ENCODE results near the gene TST. TPM values are rescaled to one million over a fixed set of nuclear protein-coding genes. Genes with fewer than 3 reads are reported as not detected.

Gene TST
- total RNA-seq, 4 donors from 2014 or later = 42.2 to 66.5 (median 51.9) TPM

DNA sequence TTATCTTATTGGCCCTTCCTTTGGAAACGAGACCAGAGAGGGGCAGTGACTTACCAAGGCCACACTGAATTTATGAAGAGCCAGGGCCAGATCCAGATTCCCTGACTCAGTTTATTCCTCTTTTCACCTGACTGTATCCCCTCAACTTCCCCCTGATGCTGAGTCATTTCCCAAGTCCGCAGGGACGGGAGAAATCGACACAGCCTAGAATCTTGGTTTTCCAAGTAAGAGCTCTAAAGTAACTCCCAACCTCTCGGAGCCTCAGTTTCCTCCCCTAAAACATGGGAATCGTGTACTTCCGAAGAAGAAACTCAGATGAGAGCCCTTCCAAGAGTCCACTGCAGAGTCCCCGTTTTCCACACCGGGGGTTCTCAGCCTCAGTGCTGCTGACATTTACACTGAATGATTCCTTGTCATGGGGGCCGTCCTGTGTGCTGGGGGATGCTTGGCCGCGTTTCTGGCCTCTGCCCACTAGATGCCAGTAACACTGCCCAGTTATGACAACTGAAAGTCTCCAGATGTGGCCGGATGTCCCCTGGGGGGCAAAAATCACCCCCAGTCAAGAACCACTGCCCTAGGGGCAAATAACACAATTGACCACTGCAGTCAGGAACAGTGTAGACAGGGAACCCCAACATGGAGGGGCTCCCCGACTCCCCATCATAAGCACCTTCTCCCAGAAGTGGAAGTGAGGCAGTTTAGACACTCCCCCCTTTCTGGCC lies 11.5 kb upstream of the TST start:
- no peak for DNase-seq
- no peaks in the 10 kb centered on the region for H3K27me3 ChIP-seq
- TF ChIP-seq, protein P1, sequence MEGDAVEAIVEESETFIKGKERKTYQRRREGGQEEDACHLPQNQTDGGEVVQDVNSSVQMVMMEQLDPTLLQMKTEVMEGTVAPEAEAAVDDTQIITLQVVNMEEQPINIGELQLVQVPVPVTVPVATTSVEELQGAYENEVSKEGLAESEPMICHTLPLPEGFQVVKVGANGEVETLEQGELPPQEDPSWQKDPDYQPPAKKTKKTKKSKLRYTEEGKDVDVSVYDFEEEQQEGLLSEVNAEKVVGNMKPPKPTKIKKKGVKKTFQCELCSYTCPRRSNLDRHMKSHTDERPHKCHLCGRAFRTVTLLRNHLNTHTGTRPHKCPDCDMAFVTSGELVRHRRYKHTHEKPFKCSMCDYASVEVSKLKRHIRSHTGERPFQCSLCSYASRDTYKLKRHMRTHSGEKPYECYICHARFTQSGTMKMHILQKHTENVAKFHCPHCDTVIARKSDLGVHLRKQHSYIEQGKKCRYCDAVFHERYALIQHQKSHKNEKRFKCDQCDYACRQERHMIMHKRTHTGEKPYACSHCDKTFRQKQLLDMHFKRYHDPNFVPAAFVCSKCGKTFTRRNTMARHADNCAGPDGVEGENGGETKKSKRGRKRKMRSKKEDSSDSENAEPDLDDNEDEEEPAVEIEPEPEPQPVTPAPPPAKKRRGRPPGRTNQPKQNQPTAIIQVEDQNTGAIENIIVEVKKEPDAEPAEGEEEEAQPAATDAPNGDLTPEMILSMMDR (IDR thresholded peaks at IDR 0.05 in 4 of 5, conservative IDR thresholded peaks at IDR 0.05 in 1 of 5) = no peak
- no peak for TF ChIP-seq POLR2A (IDR thresholded peaks at IDR 0.05)
- H3K4me1 ChIP-seq = no peaks in the 10 kb centered on the region
- intact Hi-C loops (cut with DNase I; ENCODE audit: low total_unique reads) (no loop called here), in situ Hi-C loops (cut with MboI; ENCODE audit: low sequenced_read_pairs in 4 of 4) (no loop called here)
- H3K9me3 ChIP-seq = no peaks in the 10 kb centered on the region
- H3K36me3 ChIP-seq = peaks cover 0 to 31% of the 10 kb centered on the region in 2 donors
- no peak for ATAC-seq
- H3K4me3 ChIP-seq = no peak overlapping the region
- H3K27ac ChIP-seq = no peak overlapping the region

DNA sequence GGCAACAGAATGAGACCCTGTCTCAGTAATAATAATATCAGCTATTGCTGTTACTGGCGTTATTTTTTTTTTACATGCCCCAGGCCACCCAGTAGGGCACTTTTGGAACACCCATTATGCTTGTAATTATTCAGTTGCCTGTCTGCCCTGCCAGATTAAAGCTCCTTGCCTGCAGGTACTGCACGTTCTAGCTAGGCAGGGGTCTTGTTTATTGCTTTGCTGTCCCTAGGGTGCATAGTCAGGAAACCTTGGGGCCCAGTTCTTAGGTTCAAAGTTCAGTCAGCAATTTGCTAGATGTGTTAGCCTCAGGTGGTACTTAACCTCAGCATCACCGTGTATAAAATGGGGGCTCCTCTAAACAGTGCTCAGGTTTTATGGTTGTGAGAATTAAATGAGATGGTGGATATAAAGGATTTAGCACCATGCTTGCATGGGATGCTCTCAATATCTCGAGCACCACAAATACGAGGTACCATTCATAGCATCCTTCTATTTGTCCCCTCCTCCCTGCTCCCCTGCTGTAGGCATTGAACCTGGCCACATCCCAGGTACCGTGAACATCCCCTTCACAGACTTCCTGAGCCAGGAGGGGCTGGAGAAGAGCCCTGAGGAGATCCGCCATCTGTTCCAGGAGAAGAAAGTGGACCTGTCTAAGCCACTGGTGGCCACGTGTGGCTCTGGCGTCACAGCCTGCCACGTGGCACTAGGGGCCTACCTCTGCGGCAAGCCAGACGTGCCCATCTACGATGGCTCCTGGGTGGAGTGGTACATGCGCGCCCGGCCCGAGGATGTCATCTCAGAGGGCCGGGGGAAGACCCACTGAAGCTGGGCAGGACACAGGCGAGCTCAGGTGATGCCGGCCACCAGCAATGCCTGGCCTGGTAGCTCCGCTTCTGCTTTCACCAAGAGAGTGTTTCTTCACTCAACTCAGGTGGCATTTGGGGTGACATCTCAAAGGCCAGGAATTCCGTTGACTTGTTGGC lies 9.7 kb upstream of the TST start:
- H3K9me3 ChIP-seq = no peaks in the 10 kb centered on the region
- H3K27me3 ChIP-seq = no peaks in the 10 kb centered on the region
- H3K4me3 ChIP-seq = no peak overlapping the region
- H3K4me1 ChIP-seq = no peaks in the 10 kb centered on the region
- no peak overlapping the region for H3K27ac ChIP-seq
- in situ Hi-C loops (cut with MboI; ENCODE audit: low sequenced_read_pairs in 4 of 4) = no loop called here
- DNase-seq (no peak), ATAC-seq (no peak)
- H3K36me3 ChIP-seq = peaks cover 0 to 45% of the 10 kb centered on the region in 2 donors
- intact Hi-C loops (cut with DNase I; ENCODE audit: low total_unique reads) = no loop called here
- TF ChIP-seq, protein P1 (IDR thresholded peaks at IDR 0.05 in 4 of 5, conservative IDR thresholded peaks at IDR 0.05 in 1 of 5) = no peak
- no peak for TF ChIP-seq POLR2A (IDR thresholded peaks at IDR 0.05)

DNA sequence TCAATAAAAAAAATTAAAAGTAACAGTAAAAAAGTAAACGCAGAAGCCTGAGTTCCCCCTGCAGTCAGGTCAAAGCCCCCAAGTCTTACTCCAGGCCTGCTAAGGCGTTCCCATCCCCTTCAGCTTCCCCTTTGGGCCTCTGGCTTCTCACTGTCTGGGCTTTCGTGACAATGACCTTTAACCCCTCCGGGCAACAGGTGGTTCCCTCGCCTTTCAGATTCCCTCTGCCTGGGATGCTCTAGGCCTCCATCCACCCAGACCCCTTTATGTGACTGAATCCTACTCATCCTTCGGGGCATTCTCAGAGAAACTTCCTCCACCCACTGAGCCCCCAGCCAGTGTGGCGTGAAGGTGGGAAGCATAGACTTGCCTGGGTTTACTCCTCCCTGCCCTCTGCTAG lies 8.3 kb upstream of the TST start:
- H3K36me3 ChIP-seq = peaks cover 0 to 45% of the 10 kb centered on the region in 2 donors
- H3K9me3 ChIP-seq = no peaks in the 10 kb centered on the region
- H3K27me3 ChIP-seq = no peaks in the 10 kb centered on the region
- H3K27ac ChIP-seq = no peak overlapping the region
- DNase-seq (no peak), ATAC-seq (no peak)
- peaks cover 0 to 4% of the 10 kb centered on the region in 2 donors for H3K4me1 ChIP-seq
- no peak overlapping the region for H3K4me3 ChIP-seq
- TF ChIP-seq POLR2A (IDR thresholded peaks at IDR 0.05) = no peak
- TF ChIP-seq, protein P1 (IDR thresholded peaks at IDR 0.05 in 4 of 5, conservative IDR thresholded peaks at IDR 0.05 in 1 of 5) = no peak
- in situ Hi-C loops (cut with MboI; ENCODE audit: low sequenced_read_pairs in 4 of 4) = no loop called here
- intact Hi-C loops (cut with DNase I; ENCODE audit: low total_unique reads) = no loop called here

DNA sequence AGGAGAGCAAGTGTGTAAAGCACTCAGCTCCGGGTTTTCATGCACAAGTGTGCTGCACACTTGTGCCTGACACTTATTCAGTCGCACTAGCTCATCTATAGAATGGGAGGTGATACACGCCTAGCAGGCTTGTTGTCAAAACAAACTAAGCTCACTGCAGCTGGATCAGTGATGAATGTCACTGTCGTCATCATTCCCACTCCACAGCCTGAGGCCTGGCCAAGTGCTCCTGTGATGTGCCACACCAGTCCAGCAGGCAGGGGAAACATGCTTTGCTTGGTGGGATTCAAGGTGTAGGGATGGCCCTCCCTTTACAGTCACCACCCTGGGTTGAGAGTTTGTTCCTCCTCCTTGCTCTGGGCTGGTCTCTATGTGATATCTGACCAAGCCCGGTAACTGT lies 7.1 kb upstream of the TST start:
- H3K27ac ChIP-seq = no peak overlapping the region
- no peaks in the 10 kb centered on the region for H3K9me3 ChIP-seq
- H3K36me3 ChIP-seq = peaks cover 0 to 45% of the 10 kb centered on the region in 2 donors
- ATAC-seq (no peak), DNase-seq (no peak)
- no peak for TF ChIP-seq POLR2A (IDR thresholded peaks at IDR 0.05)
- TF ChIP-seq, protein P1 (IDR thresholded peaks at IDR 0.05 in 4 of 5, conservative IDR thresholded peaks at IDR 0.05 in 1 of 5) = no peak
- H3K4me1 ChIP-seq = peaks cover 0 to 13% of the 10 kb centered on the region in 2 donors
- H3K27me3 ChIP-seq = no peaks in the 10 kb centered on the region
- intact Hi-C loops (cut with DNase I; ENCODE audit: low total_unique reads) (no loop called here), in situ Hi-C loops (cut with MboI; ENCODE audit: low sequenced_read_pairs in 4 of 4) (no loop called here)
- no peak overlapping the region for H3K4me3 ChIP-seq

All from gastrocnemius medialis (tissue), 4 donors.